Measurements from ENCODE around the gene ABAT. TPM values are rescaled to one million over a fixed set of nuclear protein-coding genes. Genes with fewer than 3 reads are reported as not detected.

ABAT gene
- total RNA-seq, 6 experiments from 2014 or later, result 0.51 to 1.3 (median 0.59) TPM

- H3K27me3 Mint-ChIP-seq (ENCODE audit: insufficient read depth), result peaks cover 13% of the 10 kb centered on the region
- no peak for TF ChIP-seq CTCF (IDR thresholded peaks at IDR 0.05)
- no peaks in the 10 kb centered on the region for H3K9me3 Mint-ChIP-seq
- no peak overlapping the region for H3K27ac Mint-ChIP-seq
- H3K4me1 Mint-ChIP-seq (ENCODE audit: low read depth), result no peaks in the 10 kb centered on the region
- no peak overlapping the region for H3K4me3 Mint-ChIP-seq
- no peaks in the 10 kb centered on the region for H3K36me3 Mint-ChIP-seq (ENCODE audit: low read depth)
- no peak for DNase-seq
These were observed 34.1 kb downstream of the ABAT start for GRCh38 chr16:8708536-8708935.

DNA sequence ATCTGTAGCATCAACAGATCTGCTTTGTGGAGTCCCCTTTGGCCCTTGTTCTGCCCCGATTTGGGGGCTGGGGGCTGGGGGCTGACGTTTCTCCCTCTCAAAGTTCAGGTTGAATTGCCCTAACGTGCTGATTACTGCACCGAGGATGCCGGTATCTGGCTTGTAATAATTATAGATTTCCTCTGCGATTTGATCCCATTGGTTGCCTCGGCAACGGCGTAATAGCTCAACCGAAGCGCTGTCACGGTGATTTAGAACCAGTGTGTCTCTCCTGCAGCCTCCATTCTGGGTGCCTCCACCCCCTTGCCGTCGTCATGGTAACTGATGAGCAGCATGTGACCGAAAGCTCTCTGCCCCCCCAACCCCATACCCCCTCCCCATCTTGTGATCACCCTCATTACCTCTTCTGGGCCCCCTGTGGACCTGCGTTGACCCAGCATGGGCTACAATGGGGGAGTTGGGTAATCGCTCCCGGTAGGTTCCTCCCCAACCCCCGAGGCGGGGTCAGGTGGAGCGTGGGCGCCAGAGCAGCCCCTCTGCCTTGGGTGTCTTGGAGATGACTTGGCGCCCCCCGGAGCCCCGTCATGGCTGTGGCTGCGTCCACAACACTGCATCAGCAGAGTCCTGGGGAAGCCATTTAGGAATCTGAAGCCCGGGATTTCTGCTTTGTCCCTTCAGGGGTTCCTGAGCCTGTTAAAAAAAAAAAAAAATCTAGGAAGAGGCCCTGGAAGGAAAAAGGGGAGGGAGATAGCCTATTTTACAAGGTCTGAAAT, 38.4 kb downstream of the ABAT start:
- Mint-ChIP-seq H3K4me1 (ENCODE audit: low read depth) (no peaks in the 10 kb centered on the region), H3K36me3 (ENCODE audit: low read depth) (no peaks in the 10 kb centered on the region), H3K27ac (no peak overlapping the region), H3K27me3 (ENCODE audit: insufficient read depth) (peaks cover 13% of the 10 kb centered on the region), H3K9me3 (peaks cover 6% of the 10 kb centered on the region; the same call in 1 of the 2 replicates), H3K4me3 (no peak overlapping the region)
- no peak for DNase-seq
- TF ChIP-seq CTCF (IDR thresholded peaks at IDR 0.05), result no peak

DNA sequence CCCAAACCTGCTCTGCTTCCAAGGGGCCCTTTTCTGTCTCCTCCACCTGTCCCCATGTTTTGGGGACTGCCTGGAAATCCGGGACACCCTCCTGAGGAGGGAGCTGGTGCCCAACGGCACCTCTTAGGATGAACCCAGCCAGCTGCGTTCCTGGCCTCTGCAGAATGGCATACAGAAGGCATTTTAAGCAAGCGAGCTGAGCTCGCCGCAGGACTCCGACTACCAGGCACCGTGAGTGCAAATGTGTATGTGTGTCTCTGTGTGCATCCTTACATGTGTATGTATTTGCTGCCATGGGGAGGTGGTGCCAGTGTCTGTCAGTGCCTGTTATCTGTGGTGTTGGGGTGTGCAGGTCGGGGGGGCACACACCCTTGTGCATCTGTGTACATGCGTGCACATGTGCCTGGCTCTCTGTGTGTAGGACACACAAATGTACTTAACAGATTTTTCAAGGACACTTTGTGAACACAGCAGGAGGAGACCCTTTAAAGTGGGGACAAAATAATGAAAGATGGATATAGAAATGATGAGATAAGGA, 39.3 kb downstream of the ABAT start:
- H3K27me3 Mint-ChIP-seq (ENCODE audit: insufficient read depth), result peaks cover 13% of the 10 kb centered on the region
- H3K4me1 Mint-ChIP-seq (ENCODE audit: low read depth), result no peaks in the 10 kb centered on the region
- TF ChIP-seq CTCF (IDR thresholded peaks at IDR 0.05), result no peak
- H3K27ac Mint-ChIP-seq, result no peak overlapping the region
- peaks cover 9% of the 10 kb centered on the region; the same call in 1 of the 2 replicates for H3K9me3 Mint-ChIP-seq
- no peaks in the 10 kb centered on the region for H3K36me3 Mint-ChIP-seq (ENCODE audit: low read depth)
- H3K4me3 Mint-ChIP-seq, result no peak overlapping the region
- DNase-seq, result no peak

DNA sequence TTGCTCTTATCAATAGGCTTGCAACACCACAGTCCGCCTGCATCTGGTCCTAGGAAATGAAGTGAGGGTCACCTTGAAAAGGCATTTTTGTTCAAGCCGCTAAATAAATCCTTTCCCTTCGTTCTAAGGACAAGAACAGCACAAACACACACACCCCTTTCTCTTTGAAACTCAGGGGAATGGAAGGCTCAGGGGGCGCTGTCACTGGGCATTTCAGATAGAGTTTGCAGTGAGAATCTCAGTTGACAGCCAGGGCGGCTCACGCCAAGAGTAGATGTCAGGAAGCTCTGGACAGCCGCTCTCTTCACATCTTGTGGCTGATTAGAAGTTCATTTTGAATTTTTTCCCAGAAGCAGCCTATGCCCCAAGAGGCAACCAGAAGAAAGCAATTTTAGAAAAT, 39.8 kb downstream of the ABAT start:
- no peak overlapping the region for H3K4me3 Mint-ChIP-seq
- peaks cover 9% of the 10 kb centered on the region; the same call in 1 of the 2 replicates for H3K9me3 Mint-ChIP-seq
- no peaks in the 10 kb centered on the region for H3K4me1 Mint-ChIP-seq (ENCODE audit: low read depth)
- no peak overlapping the region for H3K27ac Mint-ChIP-seq
- no peak for DNase-seq
- no peaks in the 10 kb centered on the region for H3K36me3 Mint-ChIP-seq (ENCODE audit: low read depth)
- peaks cover 13% of the 10 kb centered on the region for H3K27me3 Mint-ChIP-seq (ENCODE audit: insufficient read depth)
- no peak for TF ChIP-seq CTCF (IDR thresholded peaks at IDR 0.05)

DNA sequence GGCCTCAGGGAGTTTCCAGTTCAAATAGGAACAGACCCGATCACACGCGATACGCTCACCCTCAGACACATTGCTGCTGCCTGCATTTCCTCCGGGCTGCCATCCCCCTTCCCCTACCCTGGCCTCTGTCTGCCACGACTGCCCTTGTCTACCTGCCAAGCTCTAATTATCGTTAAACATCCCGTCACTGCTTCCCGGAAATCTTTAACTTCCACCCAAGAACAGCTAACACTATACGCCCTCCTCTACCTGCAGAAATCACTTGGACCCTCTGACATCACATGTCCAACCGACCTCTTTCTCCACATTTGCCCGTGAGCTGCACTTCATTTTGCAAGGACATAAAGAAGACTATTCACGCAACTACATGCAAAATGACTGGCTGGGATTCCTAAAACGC, 40.4 kb downstream of the ABAT start:
- DNase-seq, result no peak
- Mint-ChIP-seq H3K36me3 (ENCODE audit: low read depth) (no peaks in the 10 kb centered on the region), H3K9me3 (peaks cover 9% of the 10 kb centered on the region; the same call in 1 of the 2 replicates), H3K27ac (no peak overlapping the region), H3K4me3 (no peak overlapping the region), H3K4me1 (ENCODE audit: low read depth) (no peaks in the 10 kb centered on the region), H3K27me3 (ENCODE audit: insufficient read depth) (peaks cover 13% of the 10 kb centered on the region)
- TF ChIP-seq CTCF (IDR thresholded peaks at IDR 0.05), result no peak
